Gastroesophageal sphincter (tissue), 3 donors: ENCODE results near the gene ZP1.

Source experiments
- EP300 ChIP-seq: sonication (generic); formaldehyde crosslinking; IDR thresholded peaks from one replicate; pipeline ENCODE4 v1.6.1; 2017; ENCODE audit warnings: antibody characterized with exemption, mild to moderate bottlenecking
- POLR2A ChIP-seq, 2 donors: fragments of 450-650 bp; IDR thresholded peaks; one replicate each; pipeline ENCODE4 v1.6.1; 2017; ENCODE audit warnings: antibody characterized with exemption in 2 of 2, mild to moderate bottlenecking in 2 of 2, moderate library complexity in 1 of 2
- POLR2AphosphoS5 ChIP-seq: sonication (generic); formaldehyde crosslinking; IDR thresholded peaks from one replicate; pipeline ENCODE4 v1.6.1; 2017; ENCODE audit warnings: antibody characterized with exemption
- TF ChIP-seq, protein P1 (sequence below), 4 experiments: fragments of 200-600 bp in 2 of 4; fragments of 450-650 bp in 2 of 4; sonication (generic) in 1 of 4; IDR thresholded peaks; one replicate each; pipeline ENCODE4 v1.5.1; 2017 to 2019; ENCODE audit warnings: antibody characterized with exemption in 4 of 4, mild to moderate bottlenecking in 2 of 4, moderate library complexity in 2 of 4

DNA sequence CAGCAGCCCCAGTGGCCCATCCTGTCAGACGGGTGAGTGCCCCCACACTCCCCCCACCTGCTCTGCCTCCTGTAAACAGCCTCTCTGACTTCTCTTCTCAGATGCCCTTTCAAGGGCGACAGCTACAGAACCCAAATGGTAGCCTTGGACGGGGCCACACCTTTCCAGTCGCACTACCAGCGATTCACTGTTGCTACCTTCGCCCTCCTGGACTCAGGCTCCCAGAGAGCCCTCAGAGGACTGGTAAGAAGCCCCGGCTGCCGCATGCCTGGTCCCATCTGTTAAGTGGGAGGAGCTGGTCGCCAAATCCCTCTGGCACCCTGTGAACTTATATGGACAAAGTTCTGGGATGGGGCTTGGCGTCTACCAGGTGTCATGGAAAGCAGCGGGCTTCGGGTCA, 6.2 kb downstream of the ZP1 start:
- TF ChIP-seq, protein P1, sequence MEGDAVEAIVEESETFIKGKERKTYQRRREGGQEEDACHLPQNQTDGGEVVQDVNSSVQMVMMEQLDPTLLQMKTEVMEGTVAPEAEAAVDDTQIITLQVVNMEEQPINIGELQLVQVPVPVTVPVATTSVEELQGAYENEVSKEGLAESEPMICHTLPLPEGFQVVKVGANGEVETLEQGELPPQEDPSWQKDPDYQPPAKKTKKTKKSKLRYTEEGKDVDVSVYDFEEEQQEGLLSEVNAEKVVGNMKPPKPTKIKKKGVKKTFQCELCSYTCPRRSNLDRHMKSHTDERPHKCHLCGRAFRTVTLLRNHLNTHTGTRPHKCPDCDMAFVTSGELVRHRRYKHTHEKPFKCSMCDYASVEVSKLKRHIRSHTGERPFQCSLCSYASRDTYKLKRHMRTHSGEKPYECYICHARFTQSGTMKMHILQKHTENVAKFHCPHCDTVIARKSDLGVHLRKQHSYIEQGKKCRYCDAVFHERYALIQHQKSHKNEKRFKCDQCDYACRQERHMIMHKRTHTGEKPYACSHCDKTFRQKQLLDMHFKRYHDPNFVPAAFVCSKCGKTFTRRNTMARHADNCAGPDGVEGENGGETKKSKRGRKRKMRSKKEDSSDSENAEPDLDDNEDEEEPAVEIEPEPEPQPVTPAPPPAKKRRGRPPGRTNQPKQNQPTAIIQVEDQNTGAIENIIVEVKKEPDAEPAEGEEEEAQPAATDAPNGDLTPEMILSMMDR (IDR thresholded peaks at IDR 0.05) = no peak
- TF ChIP-seq POLR2A (IDR thresholded peaks at IDR 0.05) = no peak
- no peak for TF ChIP-seq POLR2AphosphoS5
- no peak for TF ChIP-seq EP300
